ENCODE measurements around the gene PEF1.

- TF ChIP-seq, protein P1, sequence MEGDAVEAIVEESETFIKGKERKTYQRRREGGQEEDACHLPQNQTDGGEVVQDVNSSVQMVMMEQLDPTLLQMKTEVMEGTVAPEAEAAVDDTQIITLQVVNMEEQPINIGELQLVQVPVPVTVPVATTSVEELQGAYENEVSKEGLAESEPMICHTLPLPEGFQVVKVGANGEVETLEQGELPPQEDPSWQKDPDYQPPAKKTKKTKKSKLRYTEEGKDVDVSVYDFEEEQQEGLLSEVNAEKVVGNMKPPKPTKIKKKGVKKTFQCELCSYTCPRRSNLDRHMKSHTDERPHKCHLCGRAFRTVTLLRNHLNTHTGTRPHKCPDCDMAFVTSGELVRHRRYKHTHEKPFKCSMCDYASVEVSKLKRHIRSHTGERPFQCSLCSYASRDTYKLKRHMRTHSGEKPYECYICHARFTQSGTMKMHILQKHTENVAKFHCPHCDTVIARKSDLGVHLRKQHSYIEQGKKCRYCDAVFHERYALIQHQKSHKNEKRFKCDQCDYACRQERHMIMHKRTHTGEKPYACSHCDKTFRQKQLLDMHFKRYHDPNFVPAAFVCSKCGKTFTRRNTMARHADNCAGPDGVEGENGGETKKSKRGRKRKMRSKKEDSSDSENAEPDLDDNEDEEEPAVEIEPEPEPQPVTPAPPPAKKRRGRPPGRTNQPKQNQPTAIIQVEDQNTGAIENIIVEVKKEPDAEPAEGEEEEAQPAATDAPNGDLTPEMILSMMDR (optimal IDR thresholded peaks at IDR 0.05 in 1 of 3, IDR thresholded peaks at IDR 0.05 in 1 of 3, conservative IDR thresholded peaks at IDR 0.05 in 1 of 3; ENCODE audit: extremely low read depth in 1 of 3, insufficient read depth in 2 of 3, low read length in 3 of 3) = no peak
- TF ChIP-seq EZH2 (IDR thresholded peaks at IDR 0.05; ENCODE audit: low read length) = no peak
These were observed 52.5 kb downstream of the PEF1 start for GRCh38 chr1:31592132-31592531.

Data from keratinocyte (primary cell).